DOHH2 (cell line): Measurements from ENCODE around the gene ZNF684.

Experiments used
- EZH2phosphoT487 ChIP-seq: fragments of 200-600 bp; sonication (generic); IDR thresholded peaks from 2 replicates; pipeline ENCODE4 v1.6.1; 2017; ENCODE audit warnings: borderline replicate concordance, mild to moderate bottlenecking, antibody characterized with exemption, low read length, moderate library complexity, mixed read lengths
- TF ChIP-seq, protein P1 (sequence below): fragments of 200-600 bp; sonication (generic); IDR thresholded peaks from one replicate; pipeline ENCODE4 v1.5.1; 2014; ENCODE audit warnings: antibody characterized with exemption, mild to moderate bottlenecking, low read depth, low read length; ENCODE audit not compliant: poor library complexity, severe bottlenecking

GRCh38 chr1:40532062-40532389, 589 bp downstream of the ZNF684 start:
- TF ChIP-seq, protein P1, sequence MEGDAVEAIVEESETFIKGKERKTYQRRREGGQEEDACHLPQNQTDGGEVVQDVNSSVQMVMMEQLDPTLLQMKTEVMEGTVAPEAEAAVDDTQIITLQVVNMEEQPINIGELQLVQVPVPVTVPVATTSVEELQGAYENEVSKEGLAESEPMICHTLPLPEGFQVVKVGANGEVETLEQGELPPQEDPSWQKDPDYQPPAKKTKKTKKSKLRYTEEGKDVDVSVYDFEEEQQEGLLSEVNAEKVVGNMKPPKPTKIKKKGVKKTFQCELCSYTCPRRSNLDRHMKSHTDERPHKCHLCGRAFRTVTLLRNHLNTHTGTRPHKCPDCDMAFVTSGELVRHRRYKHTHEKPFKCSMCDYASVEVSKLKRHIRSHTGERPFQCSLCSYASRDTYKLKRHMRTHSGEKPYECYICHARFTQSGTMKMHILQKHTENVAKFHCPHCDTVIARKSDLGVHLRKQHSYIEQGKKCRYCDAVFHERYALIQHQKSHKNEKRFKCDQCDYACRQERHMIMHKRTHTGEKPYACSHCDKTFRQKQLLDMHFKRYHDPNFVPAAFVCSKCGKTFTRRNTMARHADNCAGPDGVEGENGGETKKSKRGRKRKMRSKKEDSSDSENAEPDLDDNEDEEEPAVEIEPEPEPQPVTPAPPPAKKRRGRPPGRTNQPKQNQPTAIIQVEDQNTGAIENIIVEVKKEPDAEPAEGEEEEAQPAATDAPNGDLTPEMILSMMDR, result no peak
- no peak for TF ChIP-seq EZH2phosphoT487
